IgD-negative memory B cell (primary cell): ENCODE data around the gene COP1. TPM values are rescaled to one million over a fixed set of nuclear protein-coding genes. Genes with fewer than 3 reads are reported as not detected.

Source experiments
- H3K27ac Mint-ChIP-seq, 3 donors: one replicate each; pipeline ENCODE4 v1.8.0; 2020 to 2022; ENCODE audit warnings: mild to moderate bottlenecking in 3 of 3, mixed read lengths in 3 of 3, moderate library complexity in 1 of 3
- H3K27me3 Mint-ChIP-seq: one replicate; pipeline ENCODE4 v1.8.0; 2021; ENCODE audit warnings: mixed read lengths
- H3K36me3 Mint-ChIP-seq: one replicate; pipeline ENCODE4 v1.8.0; 2020; ENCODE audit warnings: mild to moderate bottlenecking, mixed read lengths
- H3K4me1 Mint-ChIP-seq, 3 donors: one replicate each; pipeline ENCODE4 v1.8.0; 2020 to 2022; ENCODE audit warnings: mixed read lengths in 3 of 3, mild to moderate bottlenecking in 1 of 3
- H3K4me3 Mint-ChIP-seq, 4 donors: one replicate each; pipeline ENCODE4 v1.8.0; 2020 to 2022; ENCODE audit warnings: mild to moderate bottlenecking in 4 of 4, mixed read lengths in 4 of 4, moderate library complexity in 3 of 4
- H3K9me3 Mint-ChIP-seq, 3 donors: one replicate each; pipeline ENCODE4 v1.8.0; 2020 to 2021; ENCODE audit warnings: mixed read lengths in 3 of 3, mild to moderate bottlenecking in 1 of 3
- polyA plus RNA-seq: library from polyadenylated mRNA; unstranded; fragments of 300-500 nt; fragmentation: Illumina TruSeq; gene quantifications from one replicate; pipeline ENCODE4 v1.2.3, GENCODE V29; 2021

The COP1 gene
- polyA plus RNA-seq, 1 donor from 2014 or later, result 33.8 TPM

- H3K9me3 Mint-ChIP-seq, result no peaks in the 10 kb centered on the region
- no peak overlapping the region for H3K27ac Mint-ChIP-seq
- H3K4me3 Mint-ChIP-seq, result no peak overlapping the region
- peaks cover 17 to 22% (median 17%) of the 10 kb centered on the region in 3 donors for H3K4me1 Mint-ChIP-seq
- peaks cover 4% of the 10 kb centered on the region for H3K36me3 Mint-ChIP-seq
- no peaks in the 10 kb centered on the region for H3K27me3 Mint-ChIP-seq
These were observed 28.8 kb downstream of the COP1 start for GRCh38 chr1:176178316-176178715.

DNA sequence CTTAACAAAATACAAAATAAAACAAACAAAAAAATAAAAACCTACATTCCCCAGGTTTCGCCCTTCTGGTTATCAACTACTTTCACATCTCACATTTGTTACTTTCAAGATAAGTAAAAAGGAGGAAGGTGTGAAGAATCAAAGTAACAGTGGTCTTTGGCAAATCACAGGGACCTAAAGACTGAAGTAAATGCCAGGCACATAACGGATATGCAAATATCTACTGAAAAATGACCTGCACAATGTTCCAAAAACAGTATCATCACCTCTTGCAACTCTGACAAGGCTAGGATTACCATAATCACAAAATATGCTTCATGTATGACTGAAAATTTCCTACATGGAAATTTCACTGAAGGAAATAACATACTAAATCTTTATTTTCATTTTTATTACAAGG, 29.3 kb downstream of the COP1 start:
- H3K36me3 Mint-ChIP-seq, result peaks cover 4% of the 10 kb centered on the region

DNA sequence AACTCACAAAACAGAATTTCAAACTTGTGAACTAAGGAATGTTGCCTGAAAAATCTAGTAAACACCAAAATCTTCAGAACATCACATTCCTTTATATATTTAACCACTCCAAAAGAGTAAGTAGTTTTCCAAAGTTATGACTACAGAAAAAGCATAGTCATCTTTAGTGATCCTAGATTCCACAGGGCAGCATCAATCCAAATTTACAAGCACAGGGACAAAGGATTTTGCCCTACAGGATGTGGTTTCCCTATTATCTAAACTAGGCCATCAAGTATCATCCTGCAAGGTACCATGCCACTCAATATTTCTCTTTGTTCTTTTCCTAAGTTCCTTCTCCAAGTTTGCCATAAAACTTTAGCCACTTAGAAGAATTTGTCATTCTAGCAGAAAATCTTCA, 33.0 kb downstream of the COP1 start:
- Mint-ChIP-seq H3K4me3 (no peak overlapping the region), H3K27me3 (no peaks in the 10 kb centered on the region), H3K9me3 (no peaks in the 10 kb centered on the region), H3K4me1 (peaks cover 9 to 16% (median 12%) of the 10 kb centered on the region in 3 donors), H3K27ac (no peak overlapping the region), H3K36me3 (peaks cover 11% of the 10 kb centered on the region)

More for the DNA sequence above, 29.3 kb downstream of the COP1 start:
- peaks cover 17 to 22% (median 17%) of the 10 kb centered on the region in 3 donors for H3K4me1 Mint-ChIP-seq
- peak overlapping the region in 1 of 4 donors; percentile 43 for H3K4me3 Mint-ChIP-seq
- H3K9me3 Mint-ChIP-seq, result no peaks in the 10 kb centered on the region
- peak overlapping the region; percentile 1 to 75 (median 14) for H3K27ac Mint-ChIP-seq
- no peaks in the 10 kb centered on the region for H3K27me3 Mint-ChIP-seq

GRCh38 chr1:176172215-176172614, 34.9 kb downstream of the COP1 start:
- H3K9me3 Mint-ChIP-seq, result no peaks in the 10 kb centered on the region
- peaks cover 11% of the 10 kb centered on the region for H3K36me3 Mint-ChIP-seq
- H3K4me3 Mint-ChIP-seq, result no peak overlapping the region
- no peaks in the 10 kb centered on the region for H3K27me3 Mint-ChIP-seq
- peaks cover 2 to 4% (median 2%) of the 10 kb centered on the region in 3 donors for H3K4me1 Mint-ChIP-seq
- no peak overlapping the region for H3K27ac Mint-ChIP-seq

- H3K9me3 Mint-ChIP-seq, result no peaks in the 10 kb centered on the region
- H3K36me3 Mint-ChIP-seq, result peaks cover 17% of the 10 kb centered on the region
- no peak overlapping the region for H3K27ac Mint-ChIP-seq
- peaks cover 2 to 4% (median 2%) of the 10 kb centered on the region in 3 donors for H3K4me1 Mint-ChIP-seq
- no peaks in the 10 kb centered on the region for H3K27me3 Mint-ChIP-seq
- H3K4me3 Mint-ChIP-seq, result no peak overlapping the region
These were observed 39.9 kb downstream of the COP1 start for GRCh38 chr1:176167210-176167609.

- H3K4me1 Mint-ChIP-seq, result peaks cover 2 to 8% (median 2%) of the 10 kb centered on the region in 3 donors
These were observed 41.5 kb downstream of the COP1 start for GRCh38 chr1:176165573-176165972.

GRCh38 chr1:176164014-176164678, 42.9 kb downstream of the COP1 start:
- peaks cover 0 to 1% (median under 1%) of the 10 kb centered on the region in 3 donors for H3K9me3 Mint-ChIP-seq
- H3K27me3 Mint-ChIP-seq, result no peaks in the 10 kb centered on the region
- H3K36me3 Mint-ChIP-seq, result peaks cover 20% of the 10 kb centered on the region
- H3K27ac Mint-ChIP-seq, result no peak overlapping the region
- no peak overlapping the region for H3K4me3 Mint-ChIP-seq
- peaks cover 0 to 12% (median 3%) of the 10 kb centered on the region in 3 donors for H3K4me1 Mint-ChIP-seq

More at GRCh38 chr1:176165573-176165972, 41.5 kb downstream of the COP1 start:
- no peaks in the 10 kb centered on the region for H3K27me3 Mint-ChIP-seq
- no peak overlapping the region for H3K27ac Mint-ChIP-seq
- no peak overlapping the region for H3K4me3 Mint-ChIP-seq
- H3K36me3 Mint-ChIP-seq, result peaks cover 24% of the 10 kb centered on the region
- no peaks in the 10 kb centered on the region for H3K9me3 Mint-ChIP-seq

DNA sequence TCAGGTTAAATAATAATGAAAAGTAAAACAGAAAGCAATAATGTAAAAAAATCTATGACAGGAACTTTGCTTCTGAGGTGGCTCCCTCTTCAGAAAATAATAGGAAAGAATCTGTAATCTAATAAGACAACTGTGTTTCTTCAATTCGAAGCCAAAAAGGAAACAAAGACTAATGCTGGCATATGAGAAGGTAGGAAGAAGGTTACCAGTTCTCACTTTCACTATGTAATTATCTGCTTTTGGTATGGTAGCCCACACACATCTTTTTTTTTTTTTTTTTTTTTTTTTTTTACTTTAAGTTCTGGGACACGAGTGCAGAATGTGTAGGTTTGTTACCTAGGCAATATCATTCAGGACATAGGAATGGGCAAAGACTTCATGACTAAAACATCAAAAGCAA, 47.1 kb downstream of the COP1 start:
- Mint-ChIP-seq H3K27ac (no peak overlapping the region), H3K36me3 (peaks cover 41% of the 10 kb centered on the region), H3K27me3 (no peaks in the 10 kb centered on the region), H3K4me1 (peaks cover 4 to 16% (median 5%) of the 10 kb centered on the region in 3 donors), H3K4me3 (no peak overlapping the region), H3K9me3 (peaks cover 4 to 18% (median 5%) of the 10 kb centered on the region in 3 donors)

DNA sequence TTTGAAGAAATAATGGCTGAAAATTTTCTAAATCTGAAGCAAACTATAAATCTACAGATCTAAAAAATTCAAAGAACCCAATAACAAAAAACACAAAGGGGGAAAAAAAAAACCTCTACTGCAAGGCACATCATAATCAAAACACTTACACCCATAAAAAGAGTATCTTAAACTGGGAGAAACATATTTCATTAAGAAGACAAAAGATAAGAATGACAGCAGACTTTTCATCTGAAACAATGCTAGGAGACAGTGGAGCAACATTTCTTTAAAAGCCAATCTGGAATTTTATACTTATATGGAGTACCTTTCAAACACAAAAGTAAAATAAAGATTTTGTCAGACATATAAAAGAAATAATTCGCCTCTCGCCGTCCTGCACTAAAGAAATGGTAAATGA, 49.1 kb downstream of the COP1 start:
- peaks cover 5 to 19% (median 5%) of the 10 kb centered on the region in 3 donors for H3K4me1 Mint-ChIP-seq
- H3K36me3 Mint-ChIP-seq, result peaks cover 49% of the 10 kb centered on the region
- H3K4me3 Mint-ChIP-seq, result no peak overlapping the region
- H3K27ac Mint-ChIP-seq, result no peak overlapping the region
- H3K9me3 Mint-ChIP-seq, result peaks cover 4 to 18% (median 5%) of the 10 kb centered on the region in 3 donors
- no peaks in the 10 kb centered on the region for H3K27me3 Mint-ChIP-seq

GRCh38 chr1:176149939-176150807, 56.9 kb downstream of the COP1 start:
- H3K9me3 Mint-ChIP-seq, result peaks cover 0 to 4% (median 3%) of the 10 kb centered on the region in 3 donors
- H3K4me1 Mint-ChIP-seq, result peaks cover 4 to 5% (median 4%) of the 10 kb centered on the region in 3 donors
- peak overlapping the region in 1 of 3 donors; percentile 28 for H3K27ac Mint-ChIP-seq
- H3K4me3 Mint-ChIP-seq, result no peak overlapping the region
- no peaks in the 10 kb centered on the region for H3K27me3 Mint-ChIP-seq
- peaks cover 32% of the 10 kb centered on the region for H3K36me3 Mint-ChIP-seq

DNA sequence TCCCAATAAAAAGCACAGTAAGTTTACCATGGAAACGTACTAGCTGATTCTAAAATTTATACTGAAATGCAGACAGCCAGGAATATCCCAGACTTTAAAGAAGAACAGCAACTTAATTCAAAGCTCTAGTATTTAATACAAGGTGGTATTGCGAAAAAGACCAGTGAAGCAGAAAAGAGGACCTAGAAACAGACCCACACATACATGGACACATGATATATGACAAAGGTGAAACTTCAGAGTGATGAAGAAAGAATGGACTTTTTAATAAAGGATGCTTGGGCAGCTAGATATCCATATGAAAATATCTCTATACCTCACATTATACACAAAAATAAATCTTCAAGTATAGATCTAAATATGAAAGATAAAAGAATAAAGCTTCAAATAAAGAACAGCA, 62.6 kb downstream of the COP1 start:
- H3K4me1 Mint-ChIP-seq, result peaks cover 10 to 13% (median 11%) of the 10 kb centered on the region in 3 donors
- H3K27ac Mint-ChIP-seq, result no peak overlapping the region
- H3K36me3 Mint-ChIP-seq, result peaks cover 34% of the 10 kb centered on the region
- no peaks in the 10 kb centered on the region for H3K27me3 Mint-ChIP-seq
- H3K4me3 Mint-ChIP-seq, result no peak overlapping the region
- H3K9me3 Mint-ChIP-seq, result peaks cover 0 to 4% (median 3%) of the 10 kb centered on the region in 3 donors

GRCh38 chr1:176142973-176143372, 64.1 kb downstream of the COP1 start:
- peaks cover 0 to 4% (median 3%) of the 10 kb centered on the region in 3 donors for H3K9me3 Mint-ChIP-seq
- peaks cover 14 to 20% (median 17%) of the 10 kb centered on the region in 3 donors for H3K4me1 Mint-ChIP-seq

GRCh38 chr1:176141449-176141848, 65.6 kb downstream of the COP1 start:
- H3K4me1 Mint-ChIP-seq, result peaks cover 17 to 24% (median 17%) of the 10 kb centered on the region in 3 donors

More at GRCh38 chr1:176142973-176143372, 64.1 kb downstream of the COP1 start:
- no peak overlapping the region for H3K4me3 Mint-ChIP-seq
- H3K36me3 Mint-ChIP-seq, result peaks cover 36% of the 10 kb centered on the region
- no peaks in the 10 kb centered on the region for H3K27me3 Mint-ChIP-seq
- no peak overlapping the region for H3K27ac Mint-ChIP-seq

GRCh38 chr1:176136891-176137290, 70.2 kb downstream of the COP1 start:
- H3K9me3 Mint-ChIP-seq, result no peaks in the 10 kb centered on the region
- H3K36me3 Mint-ChIP-seq, result peaks cover 13% of the 10 kb centered on the region
- peaks cover 16 to 20% (median 18%) of the 10 kb centered on the region in 3 donors for H3K4me1 Mint-ChIP-seq
- no peak overlapping the region for H3K4me3 Mint-ChIP-seq
- H3K27me3 Mint-ChIP-seq, result no peaks in the 10 kb centered on the region
- H3K27ac Mint-ChIP-seq, result no peak overlapping the region

More at GRCh38 chr1:176141449-176141848, 65.6 kb downstream of the COP1 start:
- no peaks in the 10 kb centered on the region for H3K27me3 Mint-ChIP-seq
- H3K4me3 Mint-ChIP-seq, result no peak overlapping the region
- H3K27ac Mint-ChIP-seq, result no peak overlapping the region
- peaks cover 0 to 4% (median 3%) of the 10 kb centered on the region in 3 donors for H3K9me3 Mint-ChIP-seq
- peaks cover 30% of the 10 kb centered on the region for H3K36me3 Mint-ChIP-seq

GRCh38 chr1:176134666-176135065, 72.4 kb downstream of the COP1 start:
- H3K4me1 Mint-ChIP-seq, result peaks cover 9 to 18% (median 9%) of the 10 kb centered on the region in 3 donors
- H3K4me3 Mint-ChIP-seq, result no peak overlapping the region
- H3K27ac Mint-ChIP-seq, result no peak overlapping the region
- peaks cover 18% of the 10 kb centered on the region for H3K36me3 Mint-ChIP-seq
- H3K9me3 Mint-ChIP-seq, result no peaks in the 10 kb centered on the region
- H3K27me3 Mint-ChIP-seq, result no peaks in the 10 kb centered on the region
